PC-3 (cell line): ENCODE measurements around the gene RSRC1.

Source experiments
- EZH2 ChIP-seq: fragments of 300-600 bp; sonication (generic); IDR thresholded peaks from one replicate; pipeline ENCODE4 v1.6.1; 2017; ENCODE audit warnings: antibody characterized with exemption, mild to moderate bottlenecking, low read length; ENCODE audit not compliant: unreplicated experiment
- EZH2phosphoT487 ChIP-seq: fragments of 300-600 bp; sonication (generic); IDR thresholded peaks from 2 replicates; pipeline ENCODE4 v1.6.1; 2018; ENCODE audit warnings: mild to moderate bottlenecking, antibody characterized with exemption, low read length, borderline replicate concordance
- TF ChIP-seq, protein P1 (sequence below): fragments of 300-600 bp; sonication (generic); conservative IDR thresholded peaks from 2 replicates; pipeline ENCODE4 v1.5.1; 2017; ENCODE audit warnings: antibody characterized with exemption, low read depth, mild to moderate bottlenecking, low read length

DNA sequence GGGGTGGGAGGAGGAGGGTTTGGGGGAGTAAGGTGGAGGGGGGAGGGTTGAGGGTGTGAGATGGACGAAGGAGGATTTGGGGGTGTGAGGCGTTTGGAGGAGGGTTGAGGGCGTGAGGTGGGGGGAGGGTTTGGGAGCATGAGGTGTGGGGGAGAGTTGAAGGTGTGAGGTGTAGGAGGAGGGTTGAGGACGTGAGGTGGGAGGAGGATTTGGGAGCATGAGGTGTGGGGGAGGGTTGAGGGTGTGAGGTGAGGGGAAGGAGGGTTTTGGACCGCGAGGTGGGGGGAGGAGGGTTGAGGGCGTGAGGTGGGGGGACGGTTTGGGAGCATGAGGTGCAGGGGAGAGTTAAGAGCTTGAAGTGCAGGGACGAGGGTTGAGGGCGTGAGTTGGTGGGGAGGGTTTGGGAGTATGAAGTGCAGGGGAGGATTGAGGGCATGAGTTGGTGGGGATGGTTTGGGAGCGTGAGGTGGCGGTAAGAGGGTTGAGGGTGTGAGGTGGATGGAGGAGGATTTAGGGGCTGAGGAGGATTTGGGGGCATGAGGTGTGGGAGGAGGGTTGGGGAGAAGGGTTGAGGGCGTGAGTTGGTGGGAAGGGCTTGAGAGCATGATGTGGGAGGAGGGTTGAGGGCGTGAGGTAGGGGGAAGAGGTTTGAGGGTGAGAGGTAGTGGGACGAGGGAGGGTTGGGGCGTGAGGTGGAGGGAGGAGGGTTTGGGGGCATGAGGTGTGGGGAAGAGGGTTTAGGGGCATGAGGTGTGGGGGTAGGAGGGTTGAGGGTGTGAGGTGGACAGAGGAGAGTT is 462.3 kb downstream of the RSRC1 start:
- TF ChIP-seq, protein P1, sequence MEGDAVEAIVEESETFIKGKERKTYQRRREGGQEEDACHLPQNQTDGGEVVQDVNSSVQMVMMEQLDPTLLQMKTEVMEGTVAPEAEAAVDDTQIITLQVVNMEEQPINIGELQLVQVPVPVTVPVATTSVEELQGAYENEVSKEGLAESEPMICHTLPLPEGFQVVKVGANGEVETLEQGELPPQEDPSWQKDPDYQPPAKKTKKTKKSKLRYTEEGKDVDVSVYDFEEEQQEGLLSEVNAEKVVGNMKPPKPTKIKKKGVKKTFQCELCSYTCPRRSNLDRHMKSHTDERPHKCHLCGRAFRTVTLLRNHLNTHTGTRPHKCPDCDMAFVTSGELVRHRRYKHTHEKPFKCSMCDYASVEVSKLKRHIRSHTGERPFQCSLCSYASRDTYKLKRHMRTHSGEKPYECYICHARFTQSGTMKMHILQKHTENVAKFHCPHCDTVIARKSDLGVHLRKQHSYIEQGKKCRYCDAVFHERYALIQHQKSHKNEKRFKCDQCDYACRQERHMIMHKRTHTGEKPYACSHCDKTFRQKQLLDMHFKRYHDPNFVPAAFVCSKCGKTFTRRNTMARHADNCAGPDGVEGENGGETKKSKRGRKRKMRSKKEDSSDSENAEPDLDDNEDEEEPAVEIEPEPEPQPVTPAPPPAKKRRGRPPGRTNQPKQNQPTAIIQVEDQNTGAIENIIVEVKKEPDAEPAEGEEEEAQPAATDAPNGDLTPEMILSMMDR, result no peak
- TF ChIP-seq EZH2phosphoT487 (no peak), EZH2 (no peak)
